Fibroblast of lung (primary cell): ENCODE measurements around the gene CPXM1. TPM values are rescaled to one million over a fixed set of nuclear protein-coding genes. Genes with fewer than 3 reads are reported as not detected.

Experiments used
- DNase-seq, 2 donors: peaks; one replicate each; pipeline versions ENCODE4 v3.0.0 to v3.0.0-alpha.2; 2010; ENCODE audit warnings: low read depth in 2 of 2
- H2AFZ ChIP-seq: 2 replicates; pipeline ENCODE4 v1.5.1; 2012; ENCODE audit warnings: low read length, control low read depth, inconsistent platforms
- H3K27ac ChIP-seq: 2 replicates; pipeline ENCODE4 v1.5.1; 2011; ENCODE audit warnings: low read length, control low read depth; ENCODE audit not compliant: insufficient read depth
- H3K27me3 ChIP-seq: 2 replicates; pipeline ENCODE4 v1.5.1; 2011; ENCODE audit warnings: mild to moderate bottlenecking, low read length; ENCODE audit not compliant: control insufficient read depth, insufficient read depth
- H3K36me3 ChIP-seq: 2 replicates; pipeline ENCODE4 v1.5.1; 2011; ENCODE audit warnings: low read length; ENCODE audit not compliant: control insufficient read depth, insufficient read depth
- H3K4me1 ChIP-seq: 2 replicates; pipeline ENCODE4 v1.5.1; 2011; ENCODE audit warnings: low read length; ENCODE audit not compliant: control insufficient read depth, insufficient read depth; ENCODE audit errors: extremely low read depth
- H3K4me2 ChIP-seq: 2 replicates; pipeline ENCODE4 v1.5.1; 2011; ENCODE audit warnings: low read length, control low read depth; ENCODE audit not compliant: insufficient read depth; ENCODE audit errors: extremely low read depth
- H3K4me3 ChIP-seq, 4 experiments: fragments of 200-600 bp in 1 of 4; sonication (generic) in 1 of 4; replicated peaks in 1 of 4; 2 replicates each; pipeline ENCODE4 v1.5.1; 2011 to 2016; ENCODE audit warnings: low read length in 4 of 4, low read depth in 3 of 4, mild to moderate bottlenecking in 3 of 4, control low read depth in 2 of 4, inconsistent platforms in 1 of 4, mixed read lengths in 1 of 4; ENCODE audit not compliant: insufficient read depth in 1 of 4; ENCODE audit errors: control extremely low read depth in 1 of 4
- H3K79me2 ChIP-seq: 2 replicates; pipeline ENCODE4 v1.5.1; 2012; ENCODE audit warnings: mild to moderate bottlenecking, low read length, inconsistent platforms; ENCODE audit not compliant: control insufficient read depth, insufficient read depth
- H3K9ac ChIP-seq: 2 replicates; pipeline ENCODE4 v1.5.1; 2011; ENCODE audit warnings: mild to moderate bottlenecking, low read length, control low read depth; ENCODE audit not compliant: insufficient read depth
- H3K9me3 ChIP-seq: 2 replicates; pipeline ENCODE4 v1.5.1; 2012; ENCODE audit warnings: low read depth, low read length; ENCODE audit not compliant: control insufficient read depth, insufficient read depth
- H4K20me1 ChIP-seq: 2 replicates; pipeline ENCODE4 v1.5.1; 2011; ENCODE audit warnings: low read length; ENCODE audit not compliant: control insufficient read depth, insufficient read depth; ENCODE audit errors: extremely low read depth
- EZH2 ChIP-seq: IDR thresholded peaks from 2 replicates; pipeline ENCODE4 v1.5.1; 2012; ENCODE audit warnings: low read length, control low read depth, mild to moderate bottlenecking; ENCODE audit errors: missing control alignments
- polyA minus RNA-seq: library from RNA; depleted of rRNA, polyadenylated mRNA; stranded (reverse); fragments of >200 nt; gene quantifications from 2 replicates; pipeline ENCODE4 v1.2.3, GENCODE V29; 2011; ENCODE audit warnings: low replicate concordance
- polyA plus RNA-seq, 2 donors: library from polyadenylated mRNA; depleted of rRNA in 1 of 2; stranded (reverse) in 1 of 2; unstranded in 1 of 2; fragments of >200 nt; gene quantifications; 2 replicates each; pipeline ENCODE4 v1.2.1, GENCODE V29; 2011 to 2012; ENCODE audit warnings: missing spikeins in 1 of 2
- total RNA-seq: library from RNA; depleted of rRNA; stranded (reverse); fragments of >200 nt; gene quantifications from 2 replicates; pipeline ENCODE4 v1.2.1, GENCODE V29; 2014
- TF ChIP-seq, protein P1 (sequence below), 2 donors: IDR thresholded peaks in 1 of 2; conservative IDR thresholded peaks in 1 of 2; 1 replicate in 1 of 2; 2 replicates in 1 of 2; pipeline ENCODE4 v1.5.1; 2011 to 2012; ENCODE audit warnings: low read length in 2 of 2, control low read depth in 1 of 2, inconsistent platforms in 1 of 2, low read depth in 1 of 2, mild to moderate bottlenecking in 1 of 2

CPXM1 gene
- total RNA-seq, result 0.50 and 10.3 TPM in 2 replicates
- 0.92 and 11.2 TPM in 2 replicates for polyA plus RNA-seq
- 0.90 and 10.3 TPM in 2 replicates for polyA plus RNA-seq (2012)
- 1.6 and 4.4 TPM in 2 replicates for polyA minus RNA-seq

- Histone ChIP-seq H2AFZ (peak within 1 kb of the TSS; percentile 43), H3K9me3 (no peaks in the 10 kb centered on the region), H3K36me3 (no peaks in the 10 kb centered on the region), H3K4me2 (peak within 1 kb of the TSS; percentile 48), H3K4me1 (peaks cover 2% of the 10 kb centered on the region), H3K4me3 (peak within 1 kb of the TSS in 3 of 4 experiments; percentile 36 to 49 (median 49)), H4K20me1 (no peaks in the 10 kb centered on the region), H3K79me2 (no peaks in the 10 kb centered on the region), H3K27ac (no peak within 1 kb of the TSS), H3K9ac (no peak within 1 kb of the TSS), H3K27me3 (peaks cover 54% of the 10 kb centered on the region)
- TF ChIP-seq, protein P1, sequence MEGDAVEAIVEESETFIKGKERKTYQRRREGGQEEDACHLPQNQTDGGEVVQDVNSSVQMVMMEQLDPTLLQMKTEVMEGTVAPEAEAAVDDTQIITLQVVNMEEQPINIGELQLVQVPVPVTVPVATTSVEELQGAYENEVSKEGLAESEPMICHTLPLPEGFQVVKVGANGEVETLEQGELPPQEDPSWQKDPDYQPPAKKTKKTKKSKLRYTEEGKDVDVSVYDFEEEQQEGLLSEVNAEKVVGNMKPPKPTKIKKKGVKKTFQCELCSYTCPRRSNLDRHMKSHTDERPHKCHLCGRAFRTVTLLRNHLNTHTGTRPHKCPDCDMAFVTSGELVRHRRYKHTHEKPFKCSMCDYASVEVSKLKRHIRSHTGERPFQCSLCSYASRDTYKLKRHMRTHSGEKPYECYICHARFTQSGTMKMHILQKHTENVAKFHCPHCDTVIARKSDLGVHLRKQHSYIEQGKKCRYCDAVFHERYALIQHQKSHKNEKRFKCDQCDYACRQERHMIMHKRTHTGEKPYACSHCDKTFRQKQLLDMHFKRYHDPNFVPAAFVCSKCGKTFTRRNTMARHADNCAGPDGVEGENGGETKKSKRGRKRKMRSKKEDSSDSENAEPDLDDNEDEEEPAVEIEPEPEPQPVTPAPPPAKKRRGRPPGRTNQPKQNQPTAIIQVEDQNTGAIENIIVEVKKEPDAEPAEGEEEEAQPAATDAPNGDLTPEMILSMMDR (conservative IDR thresholded peaks at IDR 0.05 in 1 of 2, IDR thresholded peaks at IDR 0.05 in 1 of 2; ENCODE audit: low read depth in 1 of 2, low read length in 2 of 2), result no peak
- peak; percentile 71 for TF ChIP-seq EZH2
- DNase-seq, result no peak
Observed at GRCh38 chr20:2800521-2801285, at the start of gene CPXM1. Gene CPXM1 (minus strand): TSS chr20:2800627. CDS start chr20:2800572, 55 bp downstream.

GRCh38 chr20:2849529-2849928 is 49.1 kb upstream of the CPXM1 start:
- Histone ChIP-seq H3K9me3 (no peaks in the 10 kb centered on the region), H3K4me3 (no peak overlapping the region), H3K27ac (no peak overlapping the region), H3K9ac (no peak overlapping the region), H4K20me1 (no peaks in the 10 kb centered on the region), H3K4me2 (no peak overlapping the region), H3K36me3 (peaks cover 4% of the 10 kb centered on the region), H3K27me3 (no peaks in the 10 kb centered on the region), H3K79me2 (no peaks in the 10 kb centered on the region), H2AFZ (no peak overlapping the region), H3K4me1 (no peaks in the 10 kb centered on the region)
- DNase-seq, result no peak
- TF ChIP-seq, protein P1 (conservative IDR thresholded peaks at IDR 0.05 in 1 of 2, IDR thresholded peaks at IDR 0.05 in 1 of 2; ENCODE audit: low read depth in 1 of 2, low read length in 2 of 2), result no peak
- no peak for TF ChIP-seq EZH2

- Histone ChIP-seq H3K36me3 (peaks cover 4% of the 10 kb centered on the region), H3K4me3 (no peak overlapping the region), H3K9ac (no peak overlapping the region), H3K9me3 (no peaks in the 10 kb centered on the region), H3K27me3 (no peaks in the 10 kb centered on the region), H3K4me2 (no peak overlapping the region), H2AFZ (no peak overlapping the region), H3K27ac (no peak overlapping the region), H3K79me2 (no peaks in the 10 kb centered on the region), H3K4me1 (no peaks in the 10 kb centered on the region), H4K20me1 (no peaks in the 10 kb centered on the region)
- no peak for DNase-seq
- TF ChIP-seq, protein P1 (conservative IDR thresholded peaks at IDR 0.05 in 1 of 2, IDR thresholded peaks at IDR 0.05 in 1 of 2; ENCODE audit: low read depth in 1 of 2, low read length in 2 of 2), result no peak
- TF ChIP-seq EZH2, result no peak
Observed at GRCh38 chr20:2847802-2848201, 47.4 kb upstream of the CPXM1 start.
